ENCODE data around the gene CAMTA1.

CAMTA1 gene

DNA sequence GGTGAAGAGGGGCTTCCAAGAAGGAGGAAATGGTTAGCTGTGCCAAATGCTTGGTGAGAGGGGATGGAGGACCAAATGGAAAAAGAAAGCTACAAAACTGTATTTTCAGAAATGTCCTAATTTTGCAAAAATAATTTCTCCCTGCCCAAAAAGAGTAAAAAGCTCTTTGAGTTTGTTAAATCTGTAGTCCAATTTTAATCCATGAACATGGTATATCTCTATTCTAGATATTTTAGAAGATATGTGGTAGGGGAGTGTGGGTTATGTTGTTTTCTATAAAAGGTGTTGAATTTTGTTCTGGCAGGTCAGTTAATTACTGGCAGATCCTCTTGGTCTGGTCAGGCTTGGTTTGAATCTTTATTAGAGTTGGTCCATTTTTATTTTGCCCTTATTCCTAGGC, 511.7 kb downstream of the CAMTA1 start:
- no peak for DNase-seq (ENCODE audit: low read depth)
- H3K4me3 ChIP-seq (ENCODE audit: low read depth, low read length) = no peak overlapping the region
- TF ChIP-seq, protein P1, sequence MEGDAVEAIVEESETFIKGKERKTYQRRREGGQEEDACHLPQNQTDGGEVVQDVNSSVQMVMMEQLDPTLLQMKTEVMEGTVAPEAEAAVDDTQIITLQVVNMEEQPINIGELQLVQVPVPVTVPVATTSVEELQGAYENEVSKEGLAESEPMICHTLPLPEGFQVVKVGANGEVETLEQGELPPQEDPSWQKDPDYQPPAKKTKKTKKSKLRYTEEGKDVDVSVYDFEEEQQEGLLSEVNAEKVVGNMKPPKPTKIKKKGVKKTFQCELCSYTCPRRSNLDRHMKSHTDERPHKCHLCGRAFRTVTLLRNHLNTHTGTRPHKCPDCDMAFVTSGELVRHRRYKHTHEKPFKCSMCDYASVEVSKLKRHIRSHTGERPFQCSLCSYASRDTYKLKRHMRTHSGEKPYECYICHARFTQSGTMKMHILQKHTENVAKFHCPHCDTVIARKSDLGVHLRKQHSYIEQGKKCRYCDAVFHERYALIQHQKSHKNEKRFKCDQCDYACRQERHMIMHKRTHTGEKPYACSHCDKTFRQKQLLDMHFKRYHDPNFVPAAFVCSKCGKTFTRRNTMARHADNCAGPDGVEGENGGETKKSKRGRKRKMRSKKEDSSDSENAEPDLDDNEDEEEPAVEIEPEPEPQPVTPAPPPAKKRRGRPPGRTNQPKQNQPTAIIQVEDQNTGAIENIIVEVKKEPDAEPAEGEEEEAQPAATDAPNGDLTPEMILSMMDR (IDR thresholded peaks at IDR 0.05; ENCODE audit: low read depth, low read length, missing control alignments) = no peak

DNA sequence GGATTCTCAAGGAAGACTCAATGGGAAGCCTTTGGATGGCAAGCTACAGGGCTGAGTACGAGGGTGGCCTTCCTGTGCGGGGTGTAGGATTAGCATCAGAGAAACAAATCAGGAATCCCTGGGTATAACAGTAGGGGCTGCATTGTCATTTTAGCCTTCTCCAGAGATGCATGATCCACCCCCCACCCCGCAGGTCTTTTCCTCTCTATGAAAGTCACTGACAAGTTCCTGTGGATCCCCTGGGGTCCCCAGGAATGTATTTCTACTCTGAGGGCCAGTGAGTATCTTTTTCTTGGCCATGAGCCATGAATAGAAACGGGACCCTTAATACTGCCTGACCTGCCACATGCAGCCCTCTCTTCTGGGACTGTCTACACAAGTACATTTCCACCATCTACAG, 512.9 kb downstream of the CAMTA1 start:
- no peak for DNase-seq (ENCODE audit: low read depth)
- no peak overlapping the region for H3K4me3 ChIP-seq (ENCODE audit: low read depth, low read length)
- TF ChIP-seq, protein P1 (IDR thresholded peaks at IDR 0.05; ENCODE audit: low read depth, low read length, missing control alignments) = no peak

DNA sequence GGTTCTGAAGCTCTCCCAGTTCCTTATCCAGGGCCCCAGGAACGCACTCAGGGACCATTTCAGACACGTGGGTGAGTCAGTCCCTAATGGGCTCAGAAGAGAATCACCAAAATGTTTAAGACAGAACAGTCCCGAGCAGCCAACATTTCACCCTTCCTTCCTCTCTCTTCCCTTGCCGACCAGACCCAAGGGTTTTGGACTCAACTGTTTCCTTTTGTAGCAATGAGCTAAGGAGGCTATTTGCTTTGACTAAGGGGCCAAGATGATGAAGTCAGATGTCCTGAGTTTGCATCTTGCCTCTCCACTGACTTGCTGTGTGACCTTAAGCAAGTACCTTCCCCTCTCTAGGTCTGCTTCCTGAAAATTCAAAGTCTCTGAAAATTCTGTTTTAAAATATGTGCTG, 513.5 kb downstream of the CAMTA1 start:
- TF ChIP-seq, protein P1 (IDR thresholded peaks at IDR 0.05; ENCODE audit: low read depth, low read length, missing control alignments) = no peak
- DNase-seq (ENCODE audit: low read depth) = no peak
- H3K4me3 ChIP-seq (ENCODE audit: low read depth, low read length) = no peak overlapping the region

DNA sequence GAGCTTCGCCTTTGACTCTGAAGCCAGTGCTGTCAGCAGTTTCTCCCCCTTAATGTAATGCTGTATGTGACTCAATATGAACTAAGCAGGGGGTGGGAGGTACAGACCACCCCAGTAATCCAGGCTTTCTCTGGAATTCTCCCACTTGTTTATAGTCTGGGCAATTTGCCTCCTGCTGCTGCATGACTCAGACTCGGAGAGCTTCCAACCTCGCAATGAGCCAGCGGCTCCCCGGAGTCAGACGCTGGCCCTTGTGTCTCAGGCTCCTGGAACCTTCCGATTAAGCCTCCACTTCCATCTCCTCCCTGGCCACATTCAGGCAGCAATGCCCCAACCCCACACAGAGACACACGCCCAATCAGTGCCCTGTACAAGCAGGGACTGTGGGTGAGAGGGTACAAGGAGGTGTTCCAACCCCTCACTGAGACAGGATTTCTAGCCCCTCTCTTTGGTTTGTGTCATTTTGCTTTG, 514.1 kb downstream of the CAMTA1 start:
- no peak overlapping the region for H3K4me3 ChIP-seq (ENCODE audit: low read depth, low read length)
- TF ChIP-seq, protein P1 (IDR thresholded peaks at IDR 0.05; ENCODE audit: low read depth, low read length, missing control alignments) = no peak
- no peak for DNase-seq (ENCODE audit: low read depth)

DNA sequence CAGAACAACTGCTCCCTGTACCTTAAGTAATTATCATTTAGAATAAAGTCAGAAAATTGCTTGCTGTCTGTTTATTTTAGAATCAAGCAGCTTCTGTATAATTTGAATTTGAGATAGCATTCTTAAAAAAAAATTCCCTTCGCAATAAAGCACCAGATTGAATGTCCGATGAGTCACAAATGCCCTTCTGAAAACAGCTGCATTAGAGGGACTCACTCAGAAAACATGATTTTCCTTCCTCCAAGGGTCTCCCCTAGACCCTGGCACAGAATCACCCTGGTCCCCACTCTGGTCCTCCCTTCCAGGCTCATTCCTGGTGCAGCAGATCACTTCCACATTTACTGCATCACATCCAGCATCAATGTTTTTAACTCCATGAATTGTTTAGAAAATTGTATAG, 514.7 kb downstream of the CAMTA1 start:
- TF ChIP-seq, protein P1 (IDR thresholded peaks at IDR 0.05; ENCODE audit: low read depth, low read length, missing control alignments) = no peak
- DNase-seq (ENCODE audit: low read depth) = no peak
- no peak overlapping the region for H3K4me3 ChIP-seq (ENCODE audit: low read depth, low read length)

DNA sequence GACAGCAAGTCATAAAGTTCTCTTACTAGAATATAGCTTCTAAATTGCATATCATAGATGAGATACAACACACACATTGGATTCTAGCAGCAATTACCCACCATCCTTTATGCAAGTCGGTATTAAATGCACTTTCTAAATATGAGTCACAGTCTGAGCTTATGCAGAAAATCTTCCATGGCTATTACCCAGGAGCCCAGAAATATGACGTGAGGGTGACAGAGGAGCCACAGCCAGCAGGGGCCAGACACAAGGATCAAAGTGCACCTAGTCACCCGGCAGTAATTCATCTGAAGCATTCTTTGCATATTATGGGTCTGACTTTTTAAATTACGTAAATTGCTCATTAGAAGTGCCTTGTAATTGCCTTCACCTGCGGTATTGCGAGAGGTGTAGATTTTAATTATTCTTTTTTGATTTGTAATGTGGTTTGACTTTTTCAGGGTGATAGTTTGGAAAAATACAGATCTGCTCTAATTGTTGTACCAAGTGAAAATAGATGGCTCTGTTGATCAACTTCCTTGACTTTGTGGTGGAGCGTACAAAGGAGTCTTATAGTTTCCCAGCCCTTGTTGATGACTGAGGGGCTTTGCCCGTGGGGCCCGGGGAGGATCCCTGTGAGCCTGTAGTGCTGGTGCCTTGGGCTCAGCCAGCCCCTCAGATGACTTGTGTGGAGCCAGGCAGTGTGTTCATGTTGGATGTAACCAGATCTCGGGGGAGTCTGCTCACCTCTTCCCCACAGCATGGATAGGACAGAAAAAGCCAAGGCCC, 515.8 kb downstream of the CAMTA1 start:
- no peak overlapping the region for H3K4me3 ChIP-seq (ENCODE audit: low read depth, low read length)
- TF ChIP-seq, protein P1 (IDR thresholded peaks at IDR 0.05; ENCODE audit: low read depth, low read length, missing control alignments) = no peak
- DNase-seq (ENCODE audit: low read depth) = no peak

DNA sequence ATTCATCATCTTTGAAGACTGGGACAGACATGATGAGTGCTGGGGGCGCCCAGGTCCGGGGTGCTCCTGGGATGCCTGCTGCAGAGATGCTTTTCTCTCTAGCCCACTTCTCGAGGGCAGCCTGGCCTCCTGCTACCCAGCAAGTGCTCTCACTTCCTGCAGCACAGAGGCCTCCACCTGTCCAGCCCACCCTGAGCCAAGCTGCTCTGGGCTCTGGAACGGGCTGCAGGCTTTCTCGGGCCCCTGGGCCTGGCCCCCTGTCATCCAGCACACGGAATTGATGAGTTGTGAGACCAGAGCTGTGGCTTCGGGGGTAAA, 516.4 kb downstream of the CAMTA1 start:
- no peak overlapping the region for H3K4me3 ChIP-seq (ENCODE audit: low read depth, low read length)
- DNase-seq (ENCODE audit: low read depth) = no peak
- TF ChIP-seq, protein P1 (IDR thresholded peaks at IDR 0.05; ENCODE audit: low read depth, low read length, missing control alignments) = no peak

Measured in GM12864 (cell line).